ENCODE data around the gene TULP3. TPM values are rescaled to one million over a fixed set of nuclear protein-coding genes. Genes with fewer than 3 reads are reported as not detected.

Gene TULP3
- total and polyA plus RNA-seq, 3 donors from 2014 or later, result 20.5 to 29.2 (median 26.5) TPM

DNA sequence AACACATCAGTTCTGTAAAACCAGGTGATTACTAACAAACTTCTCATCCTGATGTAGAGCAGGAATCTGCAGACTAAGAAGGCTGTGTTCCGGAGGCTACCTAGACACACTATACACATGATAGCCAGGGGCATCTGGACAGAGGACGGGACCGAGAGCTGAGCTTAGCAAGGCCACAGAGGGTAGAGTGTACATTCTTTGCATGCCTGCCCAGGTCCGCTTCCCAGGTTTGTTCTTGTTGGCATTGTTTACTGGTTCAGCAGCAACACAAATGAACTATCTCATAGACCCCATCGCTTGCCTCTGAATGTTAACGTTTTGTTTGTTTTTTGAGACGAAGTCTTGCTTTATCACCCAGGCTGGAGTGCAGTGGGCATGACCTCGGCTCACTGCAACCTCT, 50.8 kb downstream of the TULP3 start:
- H3K27me3 ChIP-seq, result no peaks in the 10 kb centered on the region
- no peak for DNase-seq
- H3K4me1 ChIP-seq, result no peaks in the 10 kb centered on the region
- intact Hi-C loops (cut with DNase I; ENCODE audit: low total_unique reads), result no loop called here
- TF ChIP-seq, protein P1, sequence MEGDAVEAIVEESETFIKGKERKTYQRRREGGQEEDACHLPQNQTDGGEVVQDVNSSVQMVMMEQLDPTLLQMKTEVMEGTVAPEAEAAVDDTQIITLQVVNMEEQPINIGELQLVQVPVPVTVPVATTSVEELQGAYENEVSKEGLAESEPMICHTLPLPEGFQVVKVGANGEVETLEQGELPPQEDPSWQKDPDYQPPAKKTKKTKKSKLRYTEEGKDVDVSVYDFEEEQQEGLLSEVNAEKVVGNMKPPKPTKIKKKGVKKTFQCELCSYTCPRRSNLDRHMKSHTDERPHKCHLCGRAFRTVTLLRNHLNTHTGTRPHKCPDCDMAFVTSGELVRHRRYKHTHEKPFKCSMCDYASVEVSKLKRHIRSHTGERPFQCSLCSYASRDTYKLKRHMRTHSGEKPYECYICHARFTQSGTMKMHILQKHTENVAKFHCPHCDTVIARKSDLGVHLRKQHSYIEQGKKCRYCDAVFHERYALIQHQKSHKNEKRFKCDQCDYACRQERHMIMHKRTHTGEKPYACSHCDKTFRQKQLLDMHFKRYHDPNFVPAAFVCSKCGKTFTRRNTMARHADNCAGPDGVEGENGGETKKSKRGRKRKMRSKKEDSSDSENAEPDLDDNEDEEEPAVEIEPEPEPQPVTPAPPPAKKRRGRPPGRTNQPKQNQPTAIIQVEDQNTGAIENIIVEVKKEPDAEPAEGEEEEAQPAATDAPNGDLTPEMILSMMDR (IDR thresholded peaks at IDR 0.05), result no peak
- TF ChIP-seq POLR2A (IDR thresholded peaks at IDR 0.05), result no peak
- no peak overlapping the region for H3K27ac ChIP-seq
- H3K36me3 ChIP-seq (ENCODE audit: low read depth, missing control alignments), result no peaks in the 10 kb centered on the region
- no peaks in the 10 kb centered on the region for H3K9me3 ChIP-seq
- no peak overlapping the region for H3K4me3 ChIP-seq
- 81 to 82% methylated on average over 8 of the region's 8 CpGs for WGBS, 2 donors

DNA sequence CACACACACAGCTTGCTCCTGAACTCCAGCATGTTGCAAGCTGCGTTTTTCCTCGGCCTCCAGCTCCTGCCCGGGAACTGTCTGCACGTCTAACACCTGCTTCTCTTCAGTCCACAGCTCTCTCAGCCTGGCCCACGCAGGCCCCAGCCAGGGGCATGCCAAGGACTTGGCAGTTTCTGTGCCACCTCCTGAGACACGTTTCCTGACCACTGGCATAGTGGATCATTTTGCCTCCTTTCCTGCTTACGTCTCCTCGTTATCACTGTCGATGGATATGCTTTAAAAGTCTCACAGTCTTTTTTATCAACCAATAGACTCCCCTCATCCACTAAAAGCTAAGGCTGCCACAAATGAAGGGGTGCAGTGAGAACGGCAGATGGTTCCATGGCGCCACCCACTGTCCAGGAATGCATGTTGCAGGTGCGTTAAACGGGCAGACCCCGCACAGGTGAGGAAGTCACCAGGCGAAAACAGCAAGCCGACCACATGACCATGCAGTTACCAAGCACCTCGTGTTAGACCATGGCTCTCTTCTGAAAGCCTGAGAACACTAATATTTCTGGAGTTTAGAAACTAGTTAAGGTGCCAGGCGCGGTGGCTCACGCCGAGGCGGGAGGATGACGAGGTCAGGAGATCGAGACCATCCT, 53.8 kb downstream of the TULP3 start:
- peak; percentile 62 for DNase-seq
- Histone ChIP-seq H3K36me3 (ENCODE audit: low read depth, missing control alignments) (no peaks in the 10 kb centered on the region), H3K4me3 (no peak overlapping the region), H3K27me3 (no peaks in the 10 kb centered on the region), H3K9me3 (no peaks in the 10 kb centered on the region), H3K27ac (no peak overlapping the region), H3K4me1 (no peaks in the 10 kb centered on the region)
- WGBS, 2 donors, result 38 to 41% methylated on average over 23 to 24 of the region's 24 CpGs
- intact Hi-C loops (cut with DNase I; ENCODE audit: low total_unique reads), result no loop called here
- TF ChIP-seq POLR2A (IDR thresholded peaks at IDR 0.05), result no peak
- TF ChIP-seq, protein P1 (IDR thresholded peaks at IDR 0.05), result peak; percentile 46 to 66 (median 58)

DNA sequence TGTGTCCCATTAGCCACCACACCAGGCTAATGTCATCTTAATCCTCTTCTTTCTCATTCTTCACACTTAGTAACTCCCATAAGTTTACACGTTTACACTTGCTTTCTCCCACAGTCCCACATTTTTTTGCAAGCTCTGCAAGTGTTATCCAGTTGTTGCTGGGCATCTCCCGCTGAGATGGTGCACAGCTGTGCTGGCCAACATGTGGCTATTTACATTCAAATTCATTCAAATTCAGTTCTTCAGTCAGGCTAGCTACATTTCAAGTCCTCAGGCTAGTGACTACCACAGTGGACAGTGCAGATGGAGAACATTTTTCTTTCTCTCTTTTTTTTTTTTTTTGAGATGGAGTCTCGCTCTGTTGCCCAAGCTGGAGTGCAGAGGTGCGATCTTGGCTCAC, 58.7 kb downstream of the TULP3 start:
- DNase-seq, result no peak
- no peaks in the 10 kb centered on the region for H3K36me3 ChIP-seq (ENCODE audit: low read depth, missing control alignments)
- H3K27ac ChIP-seq, result no peak overlapping the region
- no peak overlapping the region for H3K4me3 ChIP-seq
- TF ChIP-seq, protein P1 (IDR thresholded peaks at IDR 0.05), result no peak
- TF ChIP-seq POLR2A (IDR thresholded peaks at IDR 0.05), result no peak
- WGBS, 2 donors, result 88 to 97% methylated on average over 4 of the region's 4 CpGs
- no peaks in the 10 kb centered on the region for H3K27me3 ChIP-seq
- no peaks in the 10 kb centered on the region for H3K4me1 ChIP-seq
- intact Hi-C loops (cut with DNase I; ENCODE audit: low total_unique reads), result no loop called here
- H3K9me3 ChIP-seq, result no peaks in the 10 kb centered on the region

DNA sequence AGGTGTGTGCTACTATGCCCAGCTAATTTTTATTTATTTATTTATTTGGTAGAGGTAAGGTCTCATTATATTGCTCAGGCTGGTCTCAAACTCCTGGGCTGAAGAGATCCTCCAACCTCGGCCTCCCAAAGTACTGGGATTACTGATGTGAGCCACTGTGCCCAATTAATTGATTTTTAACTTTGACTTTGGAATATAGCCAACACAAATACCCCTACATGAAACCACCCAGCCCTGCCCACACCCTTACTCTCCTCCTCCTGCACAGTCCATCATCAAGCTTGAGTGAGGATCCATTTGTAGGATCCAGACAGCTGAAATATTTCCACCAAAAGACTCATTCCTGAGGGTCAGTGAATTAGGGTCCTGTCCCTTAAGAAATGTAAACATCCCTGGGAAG, 65.2 kb downstream of the TULP3 start:
- H3K36me3 ChIP-seq (ENCODE audit: low read depth, missing control alignments), result no peaks in the 10 kb centered on the region
- TF ChIP-seq POLR2A (IDR thresholded peaks at IDR 0.05), result no peak
- TF ChIP-seq, protein P1 (IDR thresholded peaks at IDR 0.05), result no peak
- H3K9me3 ChIP-seq, result no peaks in the 10 kb centered on the region
- no peaks in the 10 kb centered on the region for H3K27me3 ChIP-seq
- no peak for DNase-seq
- intact Hi-C loops (cut with DNase I; ENCODE audit: low total_unique reads), result no loop called here
- no peaks in the 10 kb centered on the region for H3K4me1 ChIP-seq
- H3K4me3 ChIP-seq, result no peak overlapping the region
- WGBS, 2 donors, result 93 to 97% methylated on average over 1 of the region's 1 CpG
- H3K27ac ChIP-seq, result no peak overlapping the region

DNA sequence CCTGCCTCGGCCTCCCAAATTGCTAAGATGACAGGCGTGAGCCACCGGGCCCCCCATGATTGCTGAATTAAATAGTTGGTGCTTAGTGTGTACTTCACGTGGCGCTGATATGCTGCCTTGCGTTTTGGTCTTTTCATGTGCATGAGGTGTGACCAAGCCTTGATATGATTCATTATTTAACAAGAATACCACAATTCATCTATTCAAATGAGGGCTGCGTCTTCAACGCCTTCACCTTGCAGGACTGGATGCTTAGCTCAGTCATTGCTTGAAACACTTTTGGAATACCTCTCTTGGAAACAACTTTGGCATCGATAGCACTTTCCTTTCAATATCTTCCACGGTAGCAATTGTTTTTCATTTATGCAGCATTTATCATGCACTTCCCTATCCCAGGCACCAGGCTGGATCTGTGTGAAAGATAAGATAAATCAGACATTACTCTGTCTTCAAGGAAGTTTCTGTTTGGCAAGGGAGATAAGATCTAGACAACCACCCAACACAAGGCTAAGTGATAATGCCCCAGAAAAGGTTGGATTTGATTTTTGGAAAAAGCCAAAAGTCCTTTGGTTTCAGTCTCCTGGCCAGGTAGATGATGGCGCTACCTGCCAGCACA, 67.2 kb downstream of the TULP3 start:
- TF ChIP-seq POLR2A (IDR thresholded peaks at IDR 0.05), result no peak
- TF ChIP-seq, protein P1 (IDR thresholded peaks at IDR 0.05), result no peak
- Histone ChIP-seq H3K27me3 (no peaks in the 10 kb centered on the region), H3K36me3 (ENCODE audit: low read depth, missing control alignments) (no peaks in the 10 kb centered on the region), H3K9me3 (no peaks in the 10 kb centered on the region), H3K4me1 (no peaks in the 10 kb centered on the region), H3K27ac (no peak overlapping the region), H3K4me3 (no peak overlapping the region)
- no peak for DNase-seq
- intact Hi-C loops (cut with DNase I; ENCODE audit: low total_unique reads), result no loop called here
- WGBS, 2 donors, result 67 to 73% methylated on average over 11 of the region's 11 CpGs
